Measurements from ENCODE around the gene FASN. TPM values are rescaled to one million over a fixed set of nuclear protein-coding genes. Genes with fewer than 3 reads are reported as not detected.
A peak's percentile ranks its signal among the peaks of the same experiment; 100 is the strongest.

FASN gene
- polyA plus RNA-seq (2011; rRNA removed): 12.9 and 16.3 TPM in 2 replicates
- polyA plus RNA-seq (2012; cell fraction: cytosol; rRNA removed): 107 and 146 TPM in 2 replicates
- polyA plus RNA-seq (2012; cell fraction: nucleus; rRNA removed): 443 and 799 TPM in 2 replicates
- 114 to 169 TPM (median 144 TPM) in 3 replicates for polyA plus RNA-seq (2017; fragmentation: RNase III; extraction: RNeasy Plus Mini Kit Qiagen cat#74134 plus additional on column Dnase treatment)
- polyA minus RNA-seq (2011; rRNA and poly(A)+ RNA removed): 16.9 and 37.7 TPM in 2 replicates

- Histone ChIP-seq H3K4me3 (peak within 1 kb of the TSS; percentile 91), H3K27ac (peak within 1 kb of the TSS; percentile 95 to 96), H3K9me3 (no peaks in the 10 kb centered on the region), H3K4me1 (peaks cover 54% of the 10 kb centered on the region), H3K4me2 (peak within 1 kb of the TSS; percentile 97)
- DNase-seq (ENCODE audit: low read depth in 1 of 2, low spot score in 1 of 2) (peak; percentile 97 to 100), FAIRE-seq (no peak), ATAC-seq (peak; percentile 72 to 75)
- ChIA-PET CTCF (interaction anchor here (0.7 to 1.7 kb wide), 12 partner anchors 9 to 161 kb away, joined by 3 to 10 read pairs (median 4); partner anchors contain the start of genes PYCR1 and RAC3), POLR2A (interaction anchor here (0.6 to 2.9 kb wide), 27 partner anchors 8 to 200 kb away, joined by 3 to 33 read pairs (median 4); partner anchors contain the start of genes CENPX, DCXR, DUS1L and LRRC45)
- WGBS (ENCODE audit: missing lambda C conversion rate): under 1% methylated on average over 22 of the region's 124 CpGs
- TF ChIP-seq MAFK (IDR thresholded peaks at IDR 0.05; ENCODE audit: partially characterized antibody) (no peak), ATOH8 (CRISPR knock-in tag; IDR thresholded peaks at IDR 0.05; ENCODE audit: low read depth) (peak; percentile 92), NPAS2 (CRISPR knock-in tag; IDR thresholded peaks at IDR 0.05; ENCODE audit: borderline replicate concordance) (peak; percentile 77), HOXB5 (CRISPR knock-in tag; IDR thresholded peaks at IDR 0.05) (peak; percentile 92), FOSL2 (IDR thresholded peaks at IDR 0.05) (no peak), FOSL2 (CRISPR knock-in tag; IDR thresholded peaks at IDR 0.05) (peak; percentile 5; the same call in 1 of the 2 replicates), POLR2AphosphoS2 (conservative IDR thresholded peaks at IDR 0.05; ENCODE audit: low read length) (peak; percentile 68; the same call in 1 of the 2 replicates), TFCP2L1 (CRISPR knock-in tag; IDR thresholded peaks at IDR 0.05) (no peak), RAD21 (conservative IDR thresholded peaks at IDR 0.05 in 1 of 2, IDR thresholded peaks at IDR 0.05 in 1 of 2) (no peak; a peak in 3 of 5 replicates), POLR2A (IDR thresholded peaks at IDR 0.05; ENCODE audit: low read length) (peak; percentile 99), BCL3 (IDR thresholded peaks at IDR 0.05) (peak; percentile 95), CTCF (IDR thresholded peaks at IDR 0.05) (peak; percentile 64), PHF8 (IDR thresholded peaks at IDR 0.05; ENCODE audit: borderline replicate concordance, low read depth) (0 out of 2 replicates have a peak, but pooled peaks have one; percentile 30), PBX3 (IDR thresholded peaks at IDR 0.05) (peak; percentile 75), GATA3 (IDR thresholded peaks at IDR 0.05; ENCODE audit: borderline replicate concordance) (no peak), HOXB13 (CRISPR knock-in tag; IDR thresholded peaks at IDR 0.05; ENCODE audit: low read depth) (peak; percentile 90), MAX (IDR thresholded peaks at IDR 0.05) (peak; percentile 76), ZNF302 (CRISPR knock-in tag; IDR thresholded peaks at IDR 0.05) (no peak), FOXS1 (CRISPR knock-in tag; IDR thresholded peaks at IDR 0.05) (peak; percentile 74; the same call in 1 of the 2 replicates), MYC (IDR thresholded peaks at IDR 0.05; ENCODE audit: borderline replicate concordance, low read length) (peak; percentile 96), NFE2L2 (conservative IDR thresholded peaks at IDR 0.05; ENCODE audit: low read length) (no peak), JUNB (IDR thresholded peaks at IDR 0.05) (no peak), FOSB (CRISPR knock-in tag; IDR thresholded peaks at IDR 0.05) (no peak), HEYL (CRISPR knock-in tag; IDR thresholded peaks at IDR 0.05) (no peak), E2F6 (IDR thresholded peaks at IDR 0.05; ENCODE audit: borderline replicate concordance, low read depth) (peak; percentile 12; the same call in 1 of the 2 replicates), RFX5 (IDR thresholded peaks at IDR 0.05) (peak; percentile 92), JUN (IDR thresholded peaks at IDR 0.05) (peak; percentile 95 to 99), EHMT2 (IDR thresholded peaks at IDR 0.05; ENCODE audit: low read depth) (no peak), TP53 (CRISPR knock-in tag; IDR thresholded peaks at IDR 0.05) (peak; percentile 89; the same call in 1 of the 2 replicates), CEBPB (IDR thresholded peaks at IDR 0.05) (no peak), EHF (CRISPR knock-in tag; IDR thresholded peaks at IDR 0.05) (peak; percentile 88), HES2 (IDR thresholded peaks at IDR 0.05) (no peak), ESRRA (IDR thresholded peaks at IDR 0.05; ENCODE audit: borderline replicate concordance, low read length) (no peak), CBX2 (IDR thresholded peaks at IDR 0.05; ENCODE audit: borderline replicate concordance, low read depth) (no peak)
Measured at GRCh38 chr17:82098169-82098938, at the start of gene FASN. Gene FASN, minus strand, starts transcription at chr17:82098236. Its CDS starts 1,791 bp downstream, at chr17:82096445.

All from A549 (cell line).